Stimulated activated CD8-positive, alpha-beta memory T cell treated with anti-CD3 and anti-CD28 coated beads, Interleukin-15, amount 100 ng/mL, for 1 hour (primary cell): ENCODE results near the gene OTOP1.
"Not testable (repeated sequence)": the region's sequence is repeated elsewhere in the genome, so short reads cannot be mapped to it uniquely, and the experiment has no call there.

Experiments
- DNase-seq: peaks from one replicate; pipeline ENCODE4 v3.0.0-alpha.2; 2020; ENCODE audit warnings: low read depth

The OTOP1 gene

GRCh38 chr4:4160956-4161665 lies 65.6 kb downstream of the OTOP1 start:
- DNase-seq = not testable (repeated sequence)

DNA sequence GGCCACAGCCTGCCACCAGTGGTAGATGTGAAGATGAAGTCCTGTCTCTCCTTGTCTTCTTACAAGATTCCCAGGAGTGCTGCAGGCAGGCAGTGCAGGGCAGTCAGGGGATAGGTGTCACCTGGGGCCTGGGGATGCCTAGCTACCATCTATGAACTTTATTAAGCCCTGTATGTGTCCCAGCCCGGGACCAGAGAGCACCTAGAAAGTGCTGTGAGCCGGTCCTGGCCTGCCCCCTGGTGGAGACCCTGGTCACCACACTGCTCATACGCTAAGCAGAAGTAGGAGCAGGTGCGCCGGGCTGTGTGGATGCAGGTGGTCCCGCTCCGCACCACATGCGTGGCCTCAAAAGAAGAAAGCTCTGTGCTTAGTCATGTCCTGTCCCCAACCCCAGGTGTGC lies 81.1 kb downstream of the OTOP1 start:
- not testable (repeated sequence) for DNase-seq

DNA sequence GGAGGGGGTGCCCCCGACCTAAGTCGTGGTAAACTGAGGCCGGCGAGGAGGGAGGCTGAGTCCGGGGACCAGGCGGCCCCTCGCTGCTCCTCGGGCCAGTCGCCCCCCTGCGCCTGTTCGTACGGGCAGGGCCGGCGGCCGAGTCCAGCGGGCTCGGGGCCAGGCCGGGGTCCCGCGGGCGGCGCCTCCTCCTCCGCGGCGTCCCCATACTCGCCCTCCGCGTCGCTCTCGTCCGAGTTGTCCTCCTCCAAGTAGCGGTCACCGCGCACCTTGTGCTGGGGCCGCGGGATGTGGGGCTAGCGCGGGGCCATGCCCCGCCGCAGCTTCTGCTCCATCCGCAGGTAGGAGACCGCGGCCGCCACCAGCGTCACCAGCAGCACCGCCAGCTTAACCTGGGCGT lies 83.4 kb downstream of the OTOP1 start:
- not testable (repeated sequence) for DNase-seq

DNA sequence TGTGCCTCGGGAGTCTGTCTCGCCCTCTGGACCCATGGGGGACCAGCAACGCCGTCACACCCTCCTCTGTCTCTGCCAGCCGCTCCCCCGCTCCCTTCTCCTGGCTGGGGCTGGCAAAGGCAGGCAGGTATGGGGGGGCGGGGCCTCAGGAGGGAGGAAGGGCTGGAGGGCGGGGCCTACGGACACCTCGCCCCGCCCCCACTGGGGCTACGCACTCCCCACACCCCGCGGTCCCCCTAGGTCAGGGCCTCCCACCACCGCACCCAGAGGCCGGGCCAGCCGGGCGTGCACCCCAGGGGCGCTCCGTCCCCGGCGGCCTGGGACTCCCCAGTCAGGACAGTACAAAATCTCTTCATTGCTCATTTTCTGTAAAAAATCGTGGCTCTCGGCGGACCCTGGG lies 84.0 kb downstream of the OTOP1 start:
- DNase-seq = not testable (repeated sequence)

- not testable (repeated sequence) for DNase-seq
Observed at GRCh38 chr4:4141186-4141585, 85.5 kb downstream of the OTOP1 start.
